Measurements from ENCODE around the gene MARCOL.
"Not testable (repeated sequence)": the region's sequence is repeated elsewhere in the genome, so short reads cannot be mapped to it uniquely, and the experiment has no call there.

MARCOL gene

GRCh38 chr5:148261221-148261620 is 22.9 kb downstream of the MARCOL start:
- TF ChIP-seq ZFX (IDR thresholded peaks at IDR 0.05; ENCODE audit: borderline replicate concordance) (no peak), CTCF (IDR thresholded peaks at IDR 0.05) (no peak)

GRCh38 chr5:148267962-148268361 is 29.6 kb downstream of the MARCOL start:
- no peak overlapping the region for H3K27ac ChIP-seq
- no peak for TF ChIP-seq CTCF (IDR thresholded peaks at IDR 0.05)
- TF ChIP-seq ZFX (IDR thresholded peaks at IDR 0.05; ENCODE audit: borderline replicate concordance), result no peak

More at GRCh38 chr5:148261221-148261620, 22.9 kb downstream of the MARCOL start:
- no peak overlapping the region for H3K27ac ChIP-seq

GRCh38 chr5:148268566-148268965 is 30.2 kb downstream of the MARCOL start, which contains the start of gene SPINK13:
SPINK13 (plus strand) TSS chr5:148268794; CDS start chr5:148270073, 1,279 bp downstream.
- TF ChIP-seq CTCF (IDR thresholded peaks at IDR 0.05), result no peak
- TF ChIP-seq ZFX (IDR thresholded peaks at IDR 0.05; ENCODE audit: borderline replicate concordance), result no peak

GRCh38 chr5:148275129-148275528 is 36.8 kb downstream of the MARCOL start:
- not testable (repeated sequence) for H3K27ac ChIP-seq

More at GRCh38 chr5:148268566-148268965, 30.2 kb downstream of the MARCOL start, which contains the start of gene SPINK13:
- H3K27ac ChIP-seq, result no peak within 1 kb of the TSS

- not testable (repeated sequence) for H3K27ac ChIP-seq
Observed at GRCh38 chr5:148280893-148281292, 42.6 kb downstream of the MARCOL start.

GRCh38 chr5:148281336-148281735 is 43.0 kb downstream of the MARCOL start:
- not testable (repeated sequence) for H3K27ac ChIP-seq

- peak; percentile 72 for TF ChIP-seq CTCF (IDR thresholded peaks at IDR 0.05)
- no peak for TF ChIP-seq ZFX (IDR thresholded peaks at IDR 0.05; ENCODE audit: borderline replicate concordance)
- H3K27ac ChIP-seq, result no peak overlapping the region
Observed at GRCh38 chr5:148290271-148291195, 52.2 kb downstream of the MARCOL start.

Measured in 22Rv1 (cell line).